Heart left ventricle (tissue), 16 donors: ENCODE measurements around the gene AKAP13. TPM values are rescaled to one million over a fixed set of nuclear protein-coding genes. Genes with fewer than 3 reads are reported as not detected.
A peak's percentile ranks its signal among the peaks of the same experiment; 100 is the strongest.

Experiments used
- ATAC-seq, 4 donors: fragments of 200-7000 bp; cut with Tn5 transposase; one replicate each; pipeline ENCODE4 v1.9.1; 2020 to 2022; ENCODE audit warnings: moderate library complexity in 4 of 4, mild to moderate bottlenecking in 3 of 4, moderate number of reproducible peaks in 1 of 4
- DNase-seq, 5 donors: peaks; one replicate each; pipeline ENCODE4 v3.0.0-alpha.2; 2020
- H3K27ac ChIP-seq, 12 donors: fragments of 200-600 bp; sonication (generic) in 4 of 12; one replicate each; pipeline versions ENCODE4 v1.5.0 to v1.8.0; 2016 to 2022; ENCODE audit warnings: mild to moderate bottlenecking in 2 of 12
- H3K27me3 ChIP-seq, 9 donors: fragments of 200-600 bp; sonication (generic) in 2 of 9; one replicate each; pipeline versions ENCODE4 v1.5.1 to v1.8.0; 2016 to 2022; ENCODE audit warnings: mild to moderate bottlenecking in 3 of 9
- H3K36me3 ChIP-seq, 9 donors: fragments of 200-600 bp; sonication (generic) in 2 of 9; one replicate each; pipeline versions ENCODE4 v1.5.0 to v1.8.0; 2018 to 2022; ENCODE audit warnings: mild to moderate bottlenecking in 2 of 9
- H3K4me1 ChIP-seq, 12 donors: fragments of 200-600 bp; sonication (generic) in 4 of 12; one replicate each; pipeline versions ENCODE4 v1.5.0 to v1.8.0; 2016 to 2022; ENCODE audit warnings: mild to moderate bottlenecking in 3 of 12
- H3K4me3 ChIP-seq, 12 donors: fragments of 200-600 bp; sonication (generic) in 4 of 12; one replicate each; pipeline versions ENCODE4 v1.5.0 to v1.8.0; 2017 to 2022; ENCODE audit warnings: mild to moderate bottlenecking in 9 of 12, moderate library complexity in 4 of 12
- H3K9me3 ChIP-seq, 12 donors: fragments of 200-600 bp; sonication (generic) in 4 of 12; one replicate each; pipeline versions ENCODE4 v1.5.0 to v1.8.0; 2016 to 2022; ENCODE audit warnings: mild to moderate bottlenecking in 1 of 12
- CTCF ChIP-seq, 12 donors: fragments of 200-600 bp; sonication (generic) in 4 of 12; IDR thresholded peaks; one replicate each; pipeline versions ENCODE4 v1.5.0 to v1.8.0; 2018 to 2022; ENCODE audit warnings: antibody characterized with exemption in 12 of 12, mild to moderate bottlenecking in 5 of 12
- POLR2A ChIP-seq, 2 donors: fragments of 450-650 bp; IDR thresholded peaks; one replicate each; pipeline ENCODE4 v1.6.1; 2017; ENCODE audit warnings: antibody characterized with exemption in 2 of 2, mild to moderate bottlenecking in 2 of 2, moderate library complexity in 2 of 2
- WGBS, 4 donors: extraction: QIAGEN DNeasy Blood & Tissue Kit in 2 of 4; methylation state at CpG; one replicate each; pipeline versions ENCODE4 v1.1.5 to v1.1.7; 2013 to 2018; 5-methylcytosine and 5-hydroxymethylcytosine counted together
- intact Hi-C, 10 donors: fragments of 100-400 bp; cut with DNase I; formaldehyde crosslinking; loops; one replicate each; pipeline versions ENCODE4 v1.11.1 to v1.14.2; 2022
- polyA plus RNA-seq, 2 donors: library from polyadenylated mRNA; stranded (reverse); fragments of 200-250 nt; gene quantifications; one replicate each; pipeline ENCODE4 v1.2.3, GENCODE V29; 2013
- total RNA-seq, 9 donors: library from RNA; depleted of rRNA in 2 of 9; stranded (reverse); fragments of >200 nt in 2 of 9; fragmentation: NEBNext Ultra II Directional in 3 of 9; extraction: Animal tissue kit (Norgen Biotek cat#: 25700) in 3 of 9; gene quantifications; one replicate each; pipeline versions ENCODE4 v1.1.0 to v1.2.4, GENCODE V29; 2016 to 2023
- donor health status: ischemic (EF 13 %, LVEDD 7.1; RV severe dilation, severe dysfunction).
- donor health status: healthy with polysubstance abuse.
- donor health status: DM: no; HTN: yes; CAD: no.
- donor health status: DM: no; HTN: no; CAD: no.
- donor health status: ischemic (EF 25% LVEDD 6.9; RV normal size, moderate dysfunction).
- donor health status: ischemic (EF 25% LVEDD 5.7; RV mildly dilated, moderate dysfunction).
- donor health status: healthy.
- donor health status: DM: yes; HTN: yes; CAD: no.
- donor health status: ischemic (EF 35%, LVEDD 5.7; RV mildly dilated, moderate dysfunction).
- donor health status: nonischemic (EF 11% LVEDD 7.7; RV severe dilation, severe dysfunction).
- donor health status: DM: yes; HTN: yes; CAD: no.
- donor health status: PGD.
- donor health status: ischemic (EF 29% LVEDD 5.4; RV normal size, mild dysfunction).
- donor health status: nonischemic (EF 23%, LVEDD 6.1; RV moderate dilation, normal function).

The AKAP13 gene
- total and polyA plus RNA-seq, 11 donors = 124 to 598 (median 340) TPM

GRCh38 chr15:85576392-85576791, 196.0 kb downstream of the AKAP13 start:
- peak overlapping the region in 11 of 12 donors; percentile 42 to 96 (median 76) for H3K27ac ChIP-seq
- DNase-seq = no peak
- H3K4me3 ChIP-seq = no peak overlapping the region
- no peak for TF ChIP-seq POLR2A (IDR thresholded peaks at IDR 0.05)
- TF ChIP-seq CTCF (IDR thresholded peaks at IDR 0.05) = no peak
- WGBS, 4 donors = 42 to 50% (median 45%) methylated on average over 3 of the region's 3 CpGs
- peaks cover 21 to 93% (median 73%) of the 10 kb centered on the region in 12 donors for H3K4me1 ChIP-seq
- intact Hi-C loops = loop anchor here in 2 of 10 donors (5.0 kb wide), 2 partner anchors 34 to 74 kb away; no protein-coding TSS in a partner anchor
- H3K27me3 ChIP-seq = no peaks in the 10 kb centered on the region
- no peaks in the 10 kb centered on the region for H3K9me3 ChIP-seq
- peaks cover 0 to 44% (median 23%) of the 10 kb centered on the region in 9 donors for H3K36me3 ChIP-seq
- no peak for ATAC-seq

DNA sequence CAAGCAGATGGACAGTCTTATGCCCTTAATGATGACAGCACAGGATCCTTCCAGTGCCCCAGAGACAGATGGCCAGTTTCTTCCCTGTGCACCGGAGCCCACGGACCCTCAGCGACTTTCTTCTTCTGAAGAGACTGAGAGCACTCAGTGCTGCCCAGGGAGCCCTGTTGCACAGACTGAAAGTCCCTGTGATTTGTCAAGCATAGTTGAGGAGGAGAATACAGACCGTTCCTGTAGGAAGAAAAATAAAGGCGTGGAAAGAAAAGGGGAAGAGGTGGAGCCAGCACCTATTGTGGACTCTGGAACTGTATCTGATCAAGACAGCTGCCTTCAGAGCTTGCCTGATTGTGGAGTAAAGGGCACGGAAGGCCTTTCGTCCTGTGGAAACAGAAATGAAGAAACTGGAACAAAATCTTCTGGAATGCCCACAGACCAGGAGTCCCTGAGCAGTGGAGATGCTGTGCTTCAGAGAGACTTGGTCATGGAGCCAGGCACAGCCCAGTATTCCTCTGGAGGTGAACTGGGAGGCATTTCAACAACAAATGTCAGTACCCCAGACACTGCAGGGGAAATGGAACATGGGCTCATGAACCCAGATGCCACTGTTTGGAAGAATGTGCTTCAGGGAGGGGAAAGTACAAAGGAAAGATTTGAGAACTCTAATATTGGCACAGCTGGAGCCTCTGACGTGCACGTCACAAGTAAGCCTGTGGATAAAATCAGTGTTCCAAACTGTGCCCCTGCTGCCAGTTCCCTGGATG, 198.7 kb downstream of the AKAP13 start:
- peak; percentile 25 to 56 (median 48) for ATAC-seq
- H3K27me3 ChIP-seq = no peaks in the 10 kb centered on the region
- H3K4me3 ChIP-seq = peak overlapping the region in 6 of 12 donors; percentile 1 to 57 (median 8)
- 21 to 32% (median 29%) methylated on average over 9 of the region's 9 CpGs for WGBS, 4 donors
- peaks cover 0 to 49% (median 27%) of the 10 kb centered on the region in 9 donors for H3K36me3 ChIP-seq
- peak overlapping the region; percentile 82 to 96 (median 88) for H3K27ac ChIP-seq
- intact Hi-C loops = loop anchor here in 2 of 10 donors (5.0 kb wide), 2 partner anchors 37 to 77 kb away; no protein-coding TSS in a partner anchor
- H3K9me3 ChIP-seq = no peaks in the 10 kb centered on the region
- peak in 4 of 5 donors; percentile 32 to 82 (median 61) for DNase-seq
- H3K4me1 ChIP-seq = peaks cover 21 to 95% (median 82%) of the 10 kb centered on the region in 12 donors
- no peak for TF ChIP-seq CTCF (IDR thresholded peaks at IDR 0.05)
- peak in 1 of 2 donors; percentile 31 for TF ChIP-seq POLR2A (IDR thresholded peaks at IDR 0.05)

GRCh38 chr15:85579957-85580694, 199.7 kb downstream of the AKAP13 start:
- peaks cover 14 to 95% (median 82%) of the 10 kb centered on the region in 12 donors for H3K4me1 ChIP-seq

More at GRCh38 chr15:85579957-85580694, 199.7 kb downstream of the AKAP13 start:
- peak in 4 of 5 donors; percentile 53 to 70 (median 55) for DNase-seq
- WGBS, 4 donors = 38 to 51% (median 43%) methylated on average over 12 to 14 of the region's 14 CpGs
- ATAC-seq = peak; percentile 45 to 69 (median 58)
- Histone ChIP-seq H3K36me3 (peaks cover 0 to 46% (median 27%) of the 10 kb centered on the region in 9 donors), H3K27ac (peak overlapping the region; percentile 82 to 96 (median 88)), H3K27me3 (no peaks in the 10 kb centered on the region), H3K9me3 (no peaks in the 10 kb centered on the region), H3K4me3 (peak overlapping the region in 8 of 12 donors; percentile 7 to 66 (median 56))
- intact Hi-C loops = loop anchor here in 7 of 10 donors (5.0 to 10.0 kb wide), 10 partner anchors 38 to 255 kb away; no protein-coding TSS in a partner anchor
- TF ChIP-seq CTCF (IDR thresholded peaks at IDR 0.05) (peak in 3 of 12 donors; percentile 25 to 38 (median 35)), POLR2A (IDR thresholded peaks at IDR 0.05) (peak in 1 of 2 donors; percentile 66)
